Esophagus squamous epithelium (tissue), 4 donors: ENCODE results near the gene NOP53.

ENCODE experiments used
- POLR2A ChIP-seq, 4 donors: fragments of 450-650 bp; IDR thresholded peaks; one replicate each; pipeline ENCODE4 v1.6.1; 2017; ENCODE audit warnings: antibody characterized with exemption in 4 of 4, mild to moderate bottlenecking in 4 of 4, moderate library complexity in 3 of 4
- TF ChIP-seq, protein P1 (sequence below), 6 experiments: fragments of 450-650 bp in 4 of 6; fragments of 200-600 bp in 2 of 6; sonication (generic) in 2 of 6; IDR thresholded peaks; one replicate each; pipeline ENCODE4 v1.5.1; 2016 to 2019; ENCODE audit warnings: antibody characterized with exemption in 6 of 6, mild to moderate bottlenecking in 4 of 6, moderate library complexity in 4 of 6

DNA sequence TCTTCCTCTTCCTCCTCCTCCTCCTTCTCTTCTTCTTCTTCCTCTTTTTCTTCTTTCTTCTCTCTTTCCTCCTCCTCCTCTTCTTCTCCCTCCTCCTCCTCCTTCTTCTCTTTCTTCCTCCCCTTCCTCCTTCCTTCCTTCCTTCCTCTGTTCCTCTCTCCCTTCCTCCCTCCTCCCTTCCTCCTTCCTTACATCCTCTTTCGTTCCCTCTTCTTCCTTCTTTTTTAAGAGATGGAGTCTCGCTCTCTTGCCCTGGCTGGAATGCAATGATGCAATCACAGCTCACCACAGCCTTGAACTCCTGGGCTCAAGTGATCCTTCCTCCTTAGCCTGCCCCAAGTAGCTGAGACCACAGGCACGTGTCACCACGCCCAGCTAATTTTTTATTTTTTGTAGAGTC, 18.9 kb upstream of the NOP53 start:
- no peak for TF ChIP-seq POLR2A (IDR thresholded peaks at IDR 0.05)
- TF ChIP-seq, protein P1, sequence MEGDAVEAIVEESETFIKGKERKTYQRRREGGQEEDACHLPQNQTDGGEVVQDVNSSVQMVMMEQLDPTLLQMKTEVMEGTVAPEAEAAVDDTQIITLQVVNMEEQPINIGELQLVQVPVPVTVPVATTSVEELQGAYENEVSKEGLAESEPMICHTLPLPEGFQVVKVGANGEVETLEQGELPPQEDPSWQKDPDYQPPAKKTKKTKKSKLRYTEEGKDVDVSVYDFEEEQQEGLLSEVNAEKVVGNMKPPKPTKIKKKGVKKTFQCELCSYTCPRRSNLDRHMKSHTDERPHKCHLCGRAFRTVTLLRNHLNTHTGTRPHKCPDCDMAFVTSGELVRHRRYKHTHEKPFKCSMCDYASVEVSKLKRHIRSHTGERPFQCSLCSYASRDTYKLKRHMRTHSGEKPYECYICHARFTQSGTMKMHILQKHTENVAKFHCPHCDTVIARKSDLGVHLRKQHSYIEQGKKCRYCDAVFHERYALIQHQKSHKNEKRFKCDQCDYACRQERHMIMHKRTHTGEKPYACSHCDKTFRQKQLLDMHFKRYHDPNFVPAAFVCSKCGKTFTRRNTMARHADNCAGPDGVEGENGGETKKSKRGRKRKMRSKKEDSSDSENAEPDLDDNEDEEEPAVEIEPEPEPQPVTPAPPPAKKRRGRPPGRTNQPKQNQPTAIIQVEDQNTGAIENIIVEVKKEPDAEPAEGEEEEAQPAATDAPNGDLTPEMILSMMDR (IDR thresholded peaks at IDR 0.05): no peak
